Endothelial cell of umbilical vein (primary cell): ENCODE results near the gene ARHGEF25. TPM values are rescaled to one million over a fixed set of nuclear protein-coding genes. Genes with fewer than 3 reads are reported as not detected.
A peak's percentile ranks its signal among the peaks of the same experiment; 100 is the strongest.

ENCODE experiments used
- BruUV-seq: library from RNA; stranded (reverse); fragments of 400-500 nt; replicated peaks from 2 replicates; lab custom pipeline; 2021; lab: Mats Ljungman, UMichigan
- CTCF ChIA-PET: fragments of 300-600, 350-600 bp; sonication (Branson Sonifier 250); formaldehyde crosslinking; loops from one replicate; lab custom pipeline; 2021; ENCODE audit warnings: antibody characterized with exemption, inconsistent platforms; lab: Charles Lee
- POLR2A ChIA-PET: fragments of 300-600, 350-600 bp; sonication (Branson Sonifier 250); formaldehyde crosslinking; loops from one replicate; lab custom pipeline; 2021; ENCODE audit warnings: antibody characterized with exemption, inconsistent platforms; lab: Charles Lee
- DNase-seq: peaks from one replicate; pipeline ENCODE4 v3.0.0-alpha.2; 2011; ENCODE audit warnings: low read depth, low spot score
- FAIRE-seq: peaks from 2 replicates; lab custom pipeline; 2011; peaks lifted over from hg19 to GRCh38; lab: Jason Lieb, UNC
- H2AFZ ChIP-seq: 2 replicates; pipeline ENCODE4 v1.6.0; 2012; ENCODE audit warnings: low read depth, low read length, control low read depth, inconsistent platforms
- H3K27ac ChIP-seq: 2 replicates; pipeline ENCODE4 v1.5.1; 2011; ENCODE audit warnings: low read depth, mild to moderate bottlenecking, control low read depth, low read length, moderate library complexity; ENCODE audit not compliant: insufficient read depth
- H3K27me3 ChIP-seq, 2 experiments: 2 replicates each; pipeline versions ENCODE4 v1.6.0 to v1.6.1; 2011; ENCODE audit warnings: low read length in 2 of 2, mixed read lengths in 1 of 2; ENCODE audit not compliant: control insufficient read depth in 2 of 2, insufficient read depth in 2 of 2
- H3K36me3 ChIP-seq, 2 experiments: 2 replicates in 1 of 2; 3 replicates in 1 of 2; pipeline ENCODE4 v1.5.1; 2011; ENCODE audit warnings: low read length in 2 of 2, mild to moderate bottlenecking in 1 of 2, moderate library complexity in 1 of 2; ENCODE audit not compliant: control insufficient read depth in 2 of 2, insufficient read depth in 2 of 2; ENCODE audit errors: extremely low read depth in 1 of 2
- H3K4me1 ChIP-seq: 3 replicates; pipeline ENCODE4 v1.5.1; 2011; ENCODE audit warnings: mild to moderate bottlenecking, low read length; ENCODE audit not compliant: control insufficient read depth, insufficient read depth; ENCODE audit errors: extremely low read depth
- H3K4me2 ChIP-seq: 2 replicates; pipeline ENCODE4 v1.6.1; 2011; ENCODE audit warnings: low read length, control low read depth, mixed read lengths; ENCODE audit not compliant: insufficient read depth
- H3K4me3 ChIP-seq, 3 experiments: fragments of 200-600 bp in 1 of 3; sonication (generic), shearing (Covaris generic) in 1 of 3; replicated peaks in 1 of 3; 2 replicates each; pipeline ENCODE4 v1.5.1; 2011 to 2016; ENCODE audit warnings: control low read depth in 3 of 3, low read length in 3 of 3, mild to moderate bottlenecking in 2 of 3, inconsistent platforms in 1 of 3, low read depth in 1 of 3, moderate library complexity in 1 of 3; ENCODE audit not compliant: insufficient read depth in 1 of 3
- H3K79me2 ChIP-seq: 2 replicates; pipeline ENCODE4 v1.6.0; 2012; ENCODE audit warnings: low read length, inconsistent platforms; ENCODE audit not compliant: control insufficient read depth, insufficient read depth
- H3K9ac ChIP-seq: replicated peaks from 2 replicates; pipeline ENCODE3; 2011; ENCODE audit warnings: low read length, control low read depth; ENCODE audit not compliant: insufficient read depth; ENCODE audit errors: extremely low read depth
- H3K9me1 ChIP-seq: replicated peaks from 3 replicates; pipeline ENCODE4 v1.6.0; 2011; ENCODE audit warnings: mild to moderate bottlenecking, low read length; ENCODE audit not compliant: control insufficient read depth, insufficient read depth; ENCODE audit errors: extremely low read depth
- H3K9me3 ChIP-seq: replicated peaks from 2 replicates; pipeline ENCODE4 v1.5.1; 2012; ENCODE audit warnings: low read length, inconsistent platforms; ENCODE audit not compliant: control insufficient read depth, insufficient read depth
- H4K20me1 ChIP-seq: replicated peaks from 2 replicates; pipeline ENCODE3; 2011; ENCODE audit warnings: mild to moderate bottlenecking, low read length; ENCODE audit not compliant: control insufficient read depth, insufficient read depth; ENCODE audit errors: extremely low read depth
- EZH2 ChIP-seq: IDR thresholded peaks from 2 replicates; pipeline ENCODE4 v1.6.1; 2012; ENCODE audit warnings: borderline replicate concordance, low read depth, mild to moderate bottlenecking, moderate library complexity, low read length, inconsistent platforms; ENCODE audit not compliant: severe bottlenecking
- FOS ChIP-seq: IDR thresholded peaks from 2 replicates; pipeline ENCODE4 v1.6.1; 2011; ENCODE audit warnings: mild to moderate bottlenecking, low read length, moderate library complexity, borderline replicate concordance; ENCODE audit not compliant: insufficient read depth
- MYC ChIP-seq: IDR thresholded peaks from one replicate; pipeline ENCODE4 v1.6.1; 2011; ENCODE audit warnings: mild to moderate bottlenecking, low read depth, low read length
- POLR2A ChIP-seq: IDR thresholded peaks from 2 replicates; pipeline ENCODE4 v1.6.1; 2012; ENCODE audit warnings: low read depth, mild to moderate bottlenecking, control low read depth, low read length
- dilution Hi-C: fragments of 300-500 bp; cut with MboI; formaldehyde crosslinking; loops from one replicate; pipeline ENCODE4 v1.15.0; 2019; ENCODE audit warnings: low sequenced_read_pairs; ENCODE audit not compliant: extremely low pct_ligation_motif_present
- intact Hi-C: fragments of 100-400 bp; cut with micrococcal nuclease; formaldehyde crosslinking; loops from one replicate; pipeline ENCODE4 v1.10.0; 2022
- polyA plus RNA-seq, 4 experiments: library from polyadenylated mRNA; depleted of rRNA in 3 of 4; stranded (reverse) in 3 of 4; unstranded in 1 of 4; fragments of >200 nt; gene quantifications; 2 replicates each; pipeline versions ENCODE4 v1.2.1 to v1.2.3, GENCODE V29; 2011 to 2012; ENCODE audit warnings: missing spikeins in 1 of 4
- total RNA-seq: library from RNA; stranded (reverse); gene quantifications from 2 replicates; pipeline ENCODE4 v1.2.3, GENCODE V29; 2021

Gene ARHGEF25
- total and polyA plus RNA-seq, 2 donors (not counting 3 experiments of a cell fraction or from before 2014, with no cell fraction given): 4.7 to 7.4 TPM

DNA sequence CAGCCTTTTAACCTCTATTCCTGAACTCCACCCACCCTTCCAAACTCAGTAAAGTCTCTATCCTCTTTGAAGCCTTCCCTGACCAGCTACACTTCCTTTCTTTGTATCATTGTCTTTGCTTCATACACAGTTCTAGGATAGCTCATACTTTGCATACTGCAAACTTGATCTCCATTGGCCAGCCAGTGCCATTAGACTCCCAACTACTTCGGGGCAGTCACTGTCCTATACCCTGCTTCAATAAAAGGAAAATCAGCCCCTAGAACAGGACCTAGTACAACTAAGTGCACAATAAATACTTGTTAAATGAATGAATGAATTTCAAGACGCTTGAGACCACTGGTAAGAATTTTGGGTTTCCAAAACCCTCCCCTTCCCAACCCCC, 20.8 kb upstream of the ARHGEF25 start:
- dilution Hi-C loops: no loop called here
- ChIA-PET CTCF (no interaction called here), POLR2A (no interaction called here)
- no peaks in the 10 kb centered on the region for H3K36me3 ChIP-seq
- H3K9me3 ChIP-seq: no peaks in the 10 kb centered on the region
- peak overlapping the region; percentile 90 for H2AFZ ChIP-seq
- no TSS peak for BruUV-seq
- H3K4me1 ChIP-seq: peaks cover 5% of the 10 kb centered on the region
- peak overlapping the region; percentile 49 to 83 (median 60) for H3K4me3 ChIP-seq
- no peak overlapping the region for H3K9ac ChIP-seq
- no peaks in the 10 kb centered on the region for H3K9me1 ChIP-seq
- FAIRE-seq (no peak), DNase-seq (no peak)
- peaks cover 9 to 12% of the 10 kb centered on the region in 2 experiments for H3K27me3 ChIP-seq
- H3K79me2 ChIP-seq: no peaks in the 10 kb centered on the region
- intact Hi-C loops: loop anchor here (2.0 kb wide), 1 partner anchor 20 kb away; the partner anchor contains the start of gene ARHGEF25
- peak overlapping the region; percentile 69 for H3K4me2 ChIP-seq
- TF ChIP-seq MYC (no peak), POLR2A (no peak)
- no peaks in the 10 kb centered on the region for H4K20me1 ChIP-seq
- H3K27ac ChIP-seq: no peak overlapping the region

DNA sequence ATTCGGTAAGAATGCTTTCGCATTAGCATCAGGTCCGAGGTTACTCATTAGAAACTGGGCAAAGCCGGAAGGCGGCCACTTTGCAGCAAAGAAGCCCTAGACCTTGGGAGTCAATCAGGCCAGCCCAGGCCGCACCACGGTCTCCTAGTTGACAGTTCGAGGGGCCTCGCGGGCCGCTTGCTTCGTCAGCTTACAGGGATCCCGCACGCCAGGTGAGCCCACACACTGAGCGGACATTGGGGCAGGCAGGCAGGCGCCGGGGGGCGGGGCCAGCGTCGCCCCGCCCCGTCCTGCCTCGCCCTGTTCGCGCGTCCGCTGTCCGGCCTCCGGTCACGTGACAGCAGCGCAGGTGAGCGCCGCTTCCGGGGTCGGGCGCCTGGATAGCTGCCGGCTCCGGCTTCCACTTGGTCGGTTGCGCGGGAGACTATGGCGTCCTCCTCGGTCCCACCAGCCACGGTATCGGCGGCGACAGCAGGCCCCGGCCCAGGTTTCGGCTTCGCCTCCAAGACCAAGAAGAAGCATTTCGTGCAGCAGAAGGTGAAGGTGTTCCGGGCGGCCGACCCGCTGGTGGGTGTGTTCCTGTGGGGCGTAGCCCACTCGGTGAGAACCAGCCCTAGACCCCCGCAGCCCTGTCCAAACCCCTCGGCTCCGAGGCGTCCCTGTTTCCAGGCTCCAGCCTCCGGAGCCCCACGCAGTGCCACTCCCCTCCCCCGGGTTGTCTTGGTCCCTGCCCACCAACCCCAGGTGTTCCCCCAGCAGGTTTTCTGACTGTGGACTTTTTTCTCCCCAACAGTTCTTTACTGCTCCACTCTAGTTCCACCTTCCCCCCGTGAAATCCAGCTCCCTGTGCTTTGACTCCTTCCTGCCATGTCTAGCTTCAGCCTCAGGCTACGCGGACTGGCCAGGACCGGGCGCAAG, 20.1 kb upstream of the ARHGEF25 start, which contains the start of gene PIP4K2C:
Gene PIP4K2C (plus strand): TSS at position 329 of the 918 bp plus-strand sequence. CDS start 98 bp downstream, at position 427.
- peak; percentile 66 for TF ChIP-seq EZH2
- peak; percentile 35 for TF ChIP-seq POLR2A
- no peak for TF ChIP-seq FOS
- Histone ChIP-seq H3K9me1 (no peaks in the 10 kb centered on the region), H3K36me3 (no peaks in the 10 kb centered on the region), H3K9me3 (no peaks in the 10 kb centered on the region), H4K20me1 (no peaks in the 10 kb centered on the region), H3K9ac (peak within 1 kb of the TSS; percentile 14), H3K79me2 (no peaks in the 10 kb centered on the region), H3K27me3 (peaks cover 8 to 10% of the 10 kb centered on the region in 2 experiments), H3K4me1 (peaks cover 5% of the 10 kb centered on the region), H2AFZ (peak within 1 kb of the TSS; percentile 90), H3K4me2 (peak within 1 kb of the TSS; percentile 69), H3K27ac (no peak within 1 kb of the TSS), H3K4me3 (peak within 1 kb of the TSS; percentile 49 to 83 (median 60))
- ChIA-PET CTCF (interaction anchor here (0.8 to 3.3 kb wide), 7 partner anchors 8 to 103 kb away, joined by 3 to 63 read pairs (median 4); partner anchors contain the start of genes ARHGEF25, B4GALNT1 and OS9), POLR2A (interaction anchor here (0.9 kb wide), 1 partner anchor 29 kb away, joined by 6 read pairs; no protein-coding TSS in a partner anchor)
- dilution Hi-C loops (no loop called here), intact Hi-C loops (loop anchor here (1.0 to 2.0 kb wide), 2 partner anchors 12 to 20 kb away; partner anchors contain the start of gene ARHGEF25)
- DNase-seq (peak; percentile 27), FAIRE-seq (peak; percentile 28)
- BruUV-seq: no TSS peak
